Esophagus squamous epithelium (tissue), 4 donors: ENCODE data around the gene TUBGCP2.

ENCODE experiments used
- POLR2A ChIP-seq, 4 donors: fragments of 450-650 bp; IDR thresholded peaks; one replicate each; pipeline ENCODE4 v1.6.1; 2017; ENCODE audit warnings: antibody characterized with exemption in 4 of 4, mild to moderate bottlenecking in 4 of 4, moderate library complexity in 3 of 4
- TF ChIP-seq, protein P1 (sequence below), 6 experiments: fragments of 450-650 bp in 4 of 6; fragments of 200-600 bp in 2 of 6; sonication (generic) in 2 of 6; IDR thresholded peaks; one replicate each; pipeline ENCODE4 v1.5.1; 2016 to 2019; ENCODE audit warnings: antibody characterized with exemption in 6 of 6, mild to moderate bottlenecking in 4 of 6, moderate library complexity in 4 of 6

DNA sequence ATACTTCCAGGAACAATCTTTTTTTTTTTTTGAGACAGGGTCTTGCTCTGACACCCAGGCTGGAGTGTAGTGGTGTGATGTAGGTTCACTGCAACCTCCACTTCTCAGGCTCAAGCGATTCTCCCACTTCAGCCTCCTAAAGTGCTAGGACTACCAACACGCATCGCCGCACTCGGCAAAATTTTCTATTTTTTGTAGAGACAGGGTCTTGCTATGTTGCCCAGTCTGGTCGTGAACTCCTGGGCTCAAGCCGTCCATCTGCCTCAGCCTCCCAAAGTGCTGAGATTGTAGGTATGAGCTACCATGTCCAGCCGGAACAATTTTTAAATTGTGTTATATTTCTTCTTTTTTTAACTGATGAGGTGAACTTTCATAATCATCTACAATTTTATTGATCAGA, 2.1 kb upstream of the TUBGCP2 start:
- TF ChIP-seq, protein P1, sequence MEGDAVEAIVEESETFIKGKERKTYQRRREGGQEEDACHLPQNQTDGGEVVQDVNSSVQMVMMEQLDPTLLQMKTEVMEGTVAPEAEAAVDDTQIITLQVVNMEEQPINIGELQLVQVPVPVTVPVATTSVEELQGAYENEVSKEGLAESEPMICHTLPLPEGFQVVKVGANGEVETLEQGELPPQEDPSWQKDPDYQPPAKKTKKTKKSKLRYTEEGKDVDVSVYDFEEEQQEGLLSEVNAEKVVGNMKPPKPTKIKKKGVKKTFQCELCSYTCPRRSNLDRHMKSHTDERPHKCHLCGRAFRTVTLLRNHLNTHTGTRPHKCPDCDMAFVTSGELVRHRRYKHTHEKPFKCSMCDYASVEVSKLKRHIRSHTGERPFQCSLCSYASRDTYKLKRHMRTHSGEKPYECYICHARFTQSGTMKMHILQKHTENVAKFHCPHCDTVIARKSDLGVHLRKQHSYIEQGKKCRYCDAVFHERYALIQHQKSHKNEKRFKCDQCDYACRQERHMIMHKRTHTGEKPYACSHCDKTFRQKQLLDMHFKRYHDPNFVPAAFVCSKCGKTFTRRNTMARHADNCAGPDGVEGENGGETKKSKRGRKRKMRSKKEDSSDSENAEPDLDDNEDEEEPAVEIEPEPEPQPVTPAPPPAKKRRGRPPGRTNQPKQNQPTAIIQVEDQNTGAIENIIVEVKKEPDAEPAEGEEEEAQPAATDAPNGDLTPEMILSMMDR (IDR thresholded peaks at IDR 0.05), result no peak
- TF ChIP-seq POLR2A (IDR thresholded peaks at IDR 0.05), result no peak
